ENCODE results near the gene PIK3CB. TPM values are rescaled to one million over a fixed set of nuclear protein-coding genes. Genes with fewer than 3 reads are reported as not detected.
"Not testable (repeated sequence)": the region's sequence is repeated elsewhere in the genome, so short reads cannot be mapped to it uniquely, and the experiment has no call there.

PIK3CB gene
- total RNA-seq, 1 experiment from 2014 or later = 8.3 TPM

DNA sequence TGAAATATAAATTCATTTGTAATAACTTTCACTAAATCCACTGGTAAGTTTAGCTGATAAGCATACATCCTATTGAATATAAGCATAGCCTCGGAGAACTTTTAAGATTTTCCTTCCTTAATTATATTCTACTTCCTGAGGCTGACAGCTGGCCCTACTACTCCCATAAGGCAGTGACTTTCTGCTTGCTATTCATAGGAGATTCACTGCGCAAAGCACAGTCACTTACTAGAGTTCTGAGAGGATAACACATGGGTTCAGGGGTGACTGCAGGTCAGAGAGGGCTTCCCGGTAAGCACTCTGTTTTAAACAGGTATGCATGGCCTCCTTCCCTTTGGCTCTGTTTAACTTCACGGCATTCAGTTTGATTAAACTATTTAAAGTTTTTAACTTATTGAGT is 150.3 kb downstream of the PIK3CB start:
- no TSS peak for BruUV-seq (replicated peaks)
- Histone ChIP-seq H3K4me3 (ENCODE audit: low read length) (no peak overlapping the region), H3K4me2 (ENCODE audit: low read length) (no peak overlapping the region), H3F3A (ENCODE audit: low read length, unreplicated experiment) (no peaks in the 10 kb centered on the region), H3K27ac (ENCODE audit: low read length) (no peak overlapping the region), H3K4me1 (ENCODE audit: insufficient read depth, low read length) (peaks cover 17% of the 10 kb centered on the region), H4K20me1 (ENCODE audit: low read length) (no peaks in the 10 kb centered on the region), H3K36me3 (ENCODE audit: low read depth, low read length) (no peaks in the 10 kb centered on the region), H3K27me3 (ENCODE audit: low read length) (no peaks in the 10 kb centered on the region), H2AFZ (ENCODE audit: low read length) (no peak overlapping the region), H3K9ac (ENCODE audit: low read length) (no peak overlapping the region), H3K9me2 (replicated peaks; ENCODE audit: low read length) (no peaks in the 10 kb centered on the region), H3K79me2 (ENCODE audit: low read length) (no peaks in the 10 kb centered on the region), H3K9me3 (ENCODE audit: low read length) (no peaks in the 10 kb centered on the region)
- CTCF ChIA-PET = no interaction called here
- ATAC-seq (no peak), DNase-seq (no peak)
- intact Hi-C loops (cut with micrococcal nuclease) = no loop called here
- POLR2A ChIA-PET (ENCODE audit: unreplicated experiment) = no interaction called here
- no peak for TF ChIP-seq EZH2 (IDR thresholded peaks at IDR 0.05; ENCODE audit: low read length, unreplicated experiment)
- TF ChIP-seq EZH2phosphoT487 (IDR thresholded peaks at IDR 0.05; ENCODE audit: borderline replicate concordance, low read length) = no peak
- TF ChIP-seq, protein P1, sequence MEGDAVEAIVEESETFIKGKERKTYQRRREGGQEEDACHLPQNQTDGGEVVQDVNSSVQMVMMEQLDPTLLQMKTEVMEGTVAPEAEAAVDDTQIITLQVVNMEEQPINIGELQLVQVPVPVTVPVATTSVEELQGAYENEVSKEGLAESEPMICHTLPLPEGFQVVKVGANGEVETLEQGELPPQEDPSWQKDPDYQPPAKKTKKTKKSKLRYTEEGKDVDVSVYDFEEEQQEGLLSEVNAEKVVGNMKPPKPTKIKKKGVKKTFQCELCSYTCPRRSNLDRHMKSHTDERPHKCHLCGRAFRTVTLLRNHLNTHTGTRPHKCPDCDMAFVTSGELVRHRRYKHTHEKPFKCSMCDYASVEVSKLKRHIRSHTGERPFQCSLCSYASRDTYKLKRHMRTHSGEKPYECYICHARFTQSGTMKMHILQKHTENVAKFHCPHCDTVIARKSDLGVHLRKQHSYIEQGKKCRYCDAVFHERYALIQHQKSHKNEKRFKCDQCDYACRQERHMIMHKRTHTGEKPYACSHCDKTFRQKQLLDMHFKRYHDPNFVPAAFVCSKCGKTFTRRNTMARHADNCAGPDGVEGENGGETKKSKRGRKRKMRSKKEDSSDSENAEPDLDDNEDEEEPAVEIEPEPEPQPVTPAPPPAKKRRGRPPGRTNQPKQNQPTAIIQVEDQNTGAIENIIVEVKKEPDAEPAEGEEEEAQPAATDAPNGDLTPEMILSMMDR (conservative IDR thresholded peaks at IDR 0.05; ENCODE audit: low read depth, low read length) = no peak

DNA sequence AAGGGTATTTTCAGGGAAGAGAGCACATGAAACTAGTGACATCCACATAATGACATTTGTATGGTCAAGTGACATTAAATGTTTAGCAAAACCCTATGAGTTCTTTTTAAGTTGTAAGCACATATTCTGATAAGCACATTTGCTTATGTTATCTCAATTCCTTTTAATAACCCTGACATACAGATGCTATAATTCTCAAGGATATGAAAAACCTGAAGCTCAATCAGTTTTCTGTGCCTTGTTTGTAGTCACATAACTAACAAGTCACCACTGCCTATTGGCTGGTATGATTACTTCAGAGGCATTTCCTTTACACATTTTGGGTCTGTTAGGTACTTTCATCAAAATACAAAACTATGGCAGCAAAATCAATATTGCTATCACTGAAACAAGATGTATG is 152.1 kb downstream of the PIK3CB start:
- no peaks in the 10 kb centered on the region for H3F3A ChIP-seq (ENCODE audit: low read length, unreplicated experiment)
- H3K4me2 ChIP-seq (ENCODE audit: low read length) = no peak overlapping the region
- no peaks in the 10 kb centered on the region for H3K27me3 ChIP-seq (ENCODE audit: low read length)
- ATAC-seq (no peak), DNase-seq (no peak)
- no TSS peak for BruUV-seq (replicated peaks)
- no peaks in the 10 kb centered on the region for H3K9me3 ChIP-seq (ENCODE audit: low read length)
- ChIA-PET CTCF (no interaction called here), POLR2A (ENCODE audit: unreplicated experiment) (no interaction called here)
- no peaks in the 10 kb centered on the region for H3K79me2 ChIP-seq (ENCODE audit: low read length)
- H3K9ac ChIP-seq (ENCODE audit: low read length) = no peak overlapping the region
- H3K36me3 ChIP-seq (ENCODE audit: low read depth, low read length) = no peaks in the 10 kb centered on the region
- peaks cover 14% of the 10 kb centered on the region for H3K4me1 ChIP-seq (ENCODE audit: insufficient read depth, low read length)
- intact Hi-C loops (cut with micrococcal nuclease) = loop anchor here (2.0 kb wide), 1 partner anchor 62 kb away; no protein-coding TSS in a partner anchor
- TF ChIP-seq, protein P1 (conservative IDR thresholded peaks at IDR 0.05; ENCODE audit: low read depth, low read length) = no peak
- no peak for TF ChIP-seq EZH2 (IDR thresholded peaks at IDR 0.05; ENCODE audit: low read length, unreplicated experiment)
- TF ChIP-seq EZH2phosphoT487 (IDR thresholded peaks at IDR 0.05; ENCODE audit: borderline replicate concordance, low read length) = no peak
- no peak overlapping the region for H2AFZ ChIP-seq (ENCODE audit: low read length)
- H3K9me2 ChIP-seq (replicated peaks; ENCODE audit: low read length) = no peaks in the 10 kb centered on the region
- H3K27ac ChIP-seq (ENCODE audit: low read length) = no peak overlapping the region
- no peaks in the 10 kb centered on the region for H4K20me1 ChIP-seq (ENCODE audit: low read length)
- H3K4me3 ChIP-seq (ENCODE audit: low read length) = no peak overlapping the region

DNA sequence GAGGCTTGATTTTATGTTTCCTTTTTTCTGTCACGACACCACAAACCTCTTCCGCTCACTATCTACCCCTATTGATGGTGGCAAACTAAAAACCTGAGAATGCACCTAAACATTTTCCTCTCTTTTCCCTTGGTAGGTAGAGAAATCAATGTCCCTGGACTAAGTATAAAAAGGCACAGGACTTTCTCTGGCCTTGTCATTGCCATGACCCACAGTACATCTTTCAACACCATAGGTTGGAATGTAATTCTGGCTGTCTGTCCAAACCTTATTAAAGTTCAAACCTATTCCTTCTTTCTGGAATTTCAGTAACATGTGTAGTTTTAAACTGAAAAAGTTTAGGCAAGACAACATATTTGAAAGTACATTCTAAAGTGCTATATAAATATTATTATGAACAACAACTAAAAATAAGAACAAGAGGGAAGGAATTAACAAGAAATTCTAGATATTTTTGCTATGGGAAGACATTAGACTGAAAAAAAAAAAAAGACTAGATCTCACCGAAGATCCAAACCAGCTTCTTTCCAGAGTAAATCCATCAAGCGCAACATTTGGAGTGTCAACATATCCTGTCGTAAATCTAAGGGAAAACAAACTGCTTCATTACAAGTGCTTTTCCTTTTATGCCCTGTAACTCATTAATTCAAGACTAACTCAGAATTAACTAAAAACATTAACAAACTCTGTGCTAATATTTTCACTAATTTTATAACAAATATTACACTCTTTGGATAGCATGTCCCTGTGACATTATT is 153.1 kb downstream of the PIK3CB start:
- intact Hi-C loops (cut with micrococcal nuclease) = loop anchor here (2.0 kb wide), 1 partner anchor 61 kb away; no protein-coding TSS in a partner anchor
- TF ChIP-seq EZH2 (IDR thresholded peaks at IDR 0.05; ENCODE audit: low read length, unreplicated experiment) (no peak), EZH2phosphoT487 (IDR thresholded peaks at IDR 0.05; ENCODE audit: borderline replicate concordance, low read length) (no peak)
- TF ChIP-seq, protein P1 (conservative IDR thresholded peaks at IDR 0.05; ENCODE audit: low read depth, low read length) = no peak
- Histone ChIP-seq H3K4me2 (ENCODE audit: low read length) (no peak overlapping the region), H3K4me1 (ENCODE audit: insufficient read depth, low read length) (peaks cover 4% of the 10 kb centered on the region), H2AFZ (ENCODE audit: low read length) (no peak overlapping the region), H3K36me3 (ENCODE audit: low read depth, low read length) (peaks cover 2% of the 10 kb centered on the region), H3K9ac (ENCODE audit: low read length) (no peak overlapping the region), H3K9me2 (replicated peaks; ENCODE audit: low read length) (no peaks in the 10 kb centered on the region), H3K79me2 (ENCODE audit: low read length) (no peaks in the 10 kb centered on the region), H3K4me3 (ENCODE audit: low read length) (no peak overlapping the region), H3F3A (ENCODE audit: low read length, unreplicated experiment) (no peaks in the 10 kb centered on the region), H3K27ac (ENCODE audit: low read length) (no peak overlapping the region), H3K27me3 (ENCODE audit: low read length) (no peaks in the 10 kb centered on the region), H3K9me3 (ENCODE audit: low read length) (no peaks in the 10 kb centered on the region; the same call in 1 of the 2 replicates), H4K20me1 (ENCODE audit: low read length) (no peaks in the 10 kb centered on the region)
- DNase-seq = no peak
- ATAC-seq = no peak
- ChIA-PET POLR2A (ENCODE audit: unreplicated experiment) (no interaction called here), CTCF (no interaction called here)
- no TSS peak for BruUV-seq (replicated peaks)

DNA sequence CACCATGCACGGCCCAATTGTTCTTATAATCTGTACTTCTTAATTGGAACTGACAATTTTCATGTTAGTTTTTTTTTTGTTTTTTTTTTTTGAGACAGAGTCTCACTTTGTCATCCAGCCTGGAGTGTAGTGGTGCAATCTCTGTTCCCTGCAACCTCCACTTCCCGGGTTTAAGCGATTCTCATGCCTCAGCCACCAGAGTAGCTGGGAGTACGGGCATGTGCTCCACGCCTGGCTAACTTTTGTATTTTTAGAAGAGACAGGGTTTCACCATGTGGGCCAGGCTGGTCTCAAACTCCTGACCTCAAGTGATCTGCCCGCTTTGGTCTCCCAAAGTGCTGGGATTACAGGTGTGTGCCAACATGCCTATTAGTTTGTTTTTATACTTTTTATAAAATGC is 153.8 kb downstream of the PIK3CB start:
- H3F3A ChIP-seq (ENCODE audit: low read length, unreplicated experiment); H3K4me1 ChIP-seq (ENCODE audit: insufficient read depth, low read length); DNase-seq; ATAC-seq; H3K36me3 ChIP-seq (ENCODE audit: low read depth, low read length); H3K9me2 ChIP-seq (replicated peaks; ENCODE audit: low read length); H3K9me3 ChIP-seq (ENCODE audit: low read length); H3K9ac ChIP-seq (ENCODE audit: low read length); H4K20me1 ChIP-seq (ENCODE audit: low read length); H3K27me3 ChIP-seq (ENCODE audit: low read length); H3K27ac ChIP-seq (ENCODE audit: low read length); H3K4me2 ChIP-seq (ENCODE audit: low read length); BruUV-seq (replicated peaks); H3K79me2 ChIP-seq (ENCODE audit: low read length); H2AFZ ChIP-seq (ENCODE audit: low read length); POLR2A ChIA-PET (ENCODE audit: unreplicated experiment); H3K4me3 ChIP-seq (ENCODE audit: low read length); intact Hi-C loops (cut with micrococcal nuclease); CTCF ChIA-PET: not testable (repeated sequence)

Data from PC-3 (cell line).